Activated T-cell treated with anti-CD3 and anti-CD28 coated beads for 48 hours (primary cell): ENCODE data around the gene STX1B.
A peak's percentile ranks its signal among the peaks of the same experiment; 100 is the strongest.

Experiments
- DNase-seq: peaks from one replicate; pipeline ENCODE4 v3.0.0-alpha.2; 2020; ENCODE audit warnings: low read depth

The STX1B gene

GRCh38 chr16:30979170-30980022, 31.0 kb downstream of the STX1B start:
- no peak for DNase-seq

GRCh38 chr16:30977502-30977901, 32.9 kb downstream of the STX1B start:
- no peak for DNase-seq

GRCh38 chr16:30976486-30976885, 34.0 kb downstream of the STX1B start:
- DNase-seq, result no peak

- no peak for DNase-seq
Observed at GRCh38 chr16:30974348-30974747, 36.1 kb downstream of the STX1B start.

GRCh38 chr16:30972872-30973271, 37.6 kb downstream of the STX1B start:
- DNase-seq, result no peak

- DNase-seq, result no peak
Observed at GRCh38 chr16:30971298-30971697, 39.1 kb downstream of the STX1B start.

- no peak for DNase-seq
Observed at GRCh38 chr16:30969246-30969842, 41.1 kb downstream of the STX1B start.

GRCh38 chr16:30967795-30968194, 42.6 kb downstream of the STX1B start:
- DNase-seq, result no peak

- no peak for DNase-seq
Observed at GRCh38 chr16:30966033-30966619, 44.3 kb downstream of the STX1B start.

- DNase-seq, result no peak
Observed at GRCh38 chr16:30965436-30965835, 45.0 kb downstream of the STX1B start.

- no peak for DNase-seq
Observed at GRCh38 chr16:30964574-30965226, 45.7 kb downstream of the STX1B start.

- DNase-seq, result no peak
Observed at GRCh38 chr16:30963925-30964511, 46.4 kb downstream of the STX1B start.

GRCh38 chr16:30961384-30961783, 49.1 kb downstream of the STX1B start:
- DNase-seq, result no peak

GRCh38 chr16:30958175-30959079, 52.0 kb downstream of the STX1B start:
- DNase-seq, result no peak

GRCh38 chr16:30957456-30958174, 52.8 kb downstream of the STX1B start, which contains the start of gene SETD1A:
TSS of gene SETD1A (plus strand) at chr16:30957754. CDS start at chr16:30958732, 978 bp downstream.
- peak; percentile 93 for DNase-seq

GRCh38 chr16:30956601-30957455, 53.6 kb downstream of the STX1B start:
- DNase-seq, result peak; percentile 89

GRCh38 chr16:30954993-30955392, 55.4 kb downstream of the STX1B start:
- no peak for DNase-seq

GRCh38 chr16:30953511-30954124, 56.8 kb downstream of the STX1B start:
- peak; percentile 61 for DNase-seq

GRCh38 chr16:30953111-30953510, 57.3 kb downstream of the STX1B start:
- no peak for DNase-seq
